H1 (cell line): ENCODE data around the gene IKZF3. TPM values are rescaled to one million over a fixed set of nuclear protein-coding genes. Genes with fewer than 3 reads are reported as not detected.

Source experiments
- CTCF ChIA-PET: fragments of 300-600 bp; sonication (Branson Sonifier 250); formaldehyde crosslinking; loops from one replicate; lab custom pipeline; 2021; ENCODE audit not compliant: partially characterized antibody; lab: Charles Lee
- POLR2A ChIA-PET: fragments of 300-600 bp; sonication (Branson Sonifier 250); formaldehyde crosslinking; loops from one replicate; lab custom pipeline; 2021; ENCODE audit warnings: inconsistent platforms; ENCODE audit not compliant: partially characterized antibody; lab: Charles Lee
- DNase-seq, 2 experiments: peaks; one replicate each; pipeline versions ENCODE4 v3.0.0 to v3.0.0-alpha.2; 2010 to 2022; ENCODE audit warnings: low spot score in 2 of 2, low read depth in 1 of 2, mixed read lengths in 1 of 2
- FAIRE-seq: peaks from 2 replicates; lab custom pipeline; 2011; peaks lifted over from hg19 to GRCh38; lab: Jason Lieb, UNC
- H2AFZ ChIP-seq: 2 replicates; pipeline ENCODE4 v1.8.1; 2012; ENCODE audit warnings: low read length, inconsistent platforms
- H2AK5ac ChIP-seq: 2 replicates; pipeline ENCODE4 v1.6.1; 2013; ENCODE audit warnings: low read depth, low read length
- H2BK120ac ChIP-seq: replicated peaks from 2 replicates; pipeline ENCODE3; 2013; ENCODE audit warnings: low read depth, low read length, inconsistent platforms
- H2BK12ac ChIP-seq: 2 replicates; pipeline ENCODE4 v1.6.1; 2013; ENCODE audit warnings: low read depth, low read length
- H2BK15ac ChIP-seq: 2 replicates; pipeline ENCODE4 v1.6.1; 2013; ENCODE audit warnings: low read length
- H2BK20ac ChIP-seq: 2 replicates; pipeline ENCODE4 v1.6.1; 2013; ENCODE audit warnings: low read length
- H2BK5ac ChIP-seq: 2 replicates; pipeline ENCODE4 v1.6.1; 2013; ENCODE audit warnings: low read depth, low read length
- H3K14ac ChIP-seq: 2 replicates; pipeline ENCODE4 v1.6.1; 2013; ENCODE audit warnings: inconsistent platforms; ENCODE audit not compliant: insufficient read length
- H3K18ac ChIP-seq: 2 replicates; pipeline ENCODE4 v1.6.1; 2013; ENCODE audit warnings: low read length; ENCODE audit errors: extremely low read depth
- H3K23ac ChIP-seq: 2 replicates; pipeline ENCODE4 v1.6.1; 2013; ENCODE audit warnings: inconsistent platforms; ENCODE audit not compliant: insufficient read length
- H3K23me2 ChIP-seq: 2 replicates; pipeline ENCODE4 v1.6.1; 2013; ENCODE audit warnings: low read depth, low read length
- H3K27ac ChIP-seq: 2 replicates; pipeline ENCODE4 v1.6.1; 2011; ENCODE audit warnings: low read depth, low read length, inconsistent platforms
- H3K27me3 ChIP-seq, 4 experiments: replicated peaks in 1 of 4; 1 replicate in 1 of 4; 2 replicates in 3 of 4; pipeline versions ENCODE4 v1.6.1 to v1.8.1; 2011 to 2013; ENCODE audit warnings: low read length in 3 of 4, mild to moderate bottlenecking in 3 of 4, inconsistent platforms in 2 of 4, mixed read lengths in 2 of 4, moderate library complexity in 1 of 4; ENCODE audit not compliant: control insufficient read depth in 3 of 4, insufficient read depth in 3 of 4; ENCODE audit errors: extremely low read depth in 1 of 4
- H3K36me3 ChIP-seq, 4 experiments: 2 replicates each; pipeline versions ENCODE4 v1.6.1 to v1.8.1; 2011 to 2013; ENCODE audit warnings: mild to moderate bottlenecking in 4 of 4, low read length in 3 of 4, moderate library complexity in 2 of 4, control low read depth in 1 of 4, inconsistent platforms in 1 of 4; ENCODE audit not compliant: insufficient read depth in 4 of 4, control insufficient read depth in 2 of 4
- H3K4ac ChIP-seq: replicated peaks from 2 replicates; pipeline ENCODE3; 2013; ENCODE audit warnings: low read length, low read depth, mixed read lengths, inconsistent platforms; ENCODE audit not compliant: insufficient read length
- H3K4me1 ChIP-seq, 4 experiments: replicated peaks in 1 of 4; 1 replicate in 1 of 4; 2 replicates in 3 of 4; pipeline versions ENCODE4 v1.6.1 to v1.8.1; 2011 to 2013; ENCODE audit warnings: low read length in 3 of 4, inconsistent platforms in 2 of 4, mixed read lengths in 1 of 4; ENCODE audit not compliant: insufficient read depth in 4 of 4, control insufficient read depth in 3 of 4
- H3K4me2 ChIP-seq, 2 experiments: 2 replicates each; pipeline versions ENCODE4 v1.6.1 to v1.8.1; 2011 to 2013; ENCODE audit warnings: low read depth in 2 of 2, low read length in 2 of 2, control low read depth in 1 of 2, inconsistent platforms in 1 of 2, mild to moderate bottlenecking in 1 of 2; ENCODE audit not compliant: insufficient read depth in 1 of 2
- H3K4me3 ChIP-seq, 4 experiments: fragments of 200-600, 300-600 bp in 1 of 4; sonication (generic), shearing (Covaris generic), sonication (Bioruptor Twin) in 1 of 4; 2 replicates each; pipeline versions ENCODE4 v1.5.1 to v1.8.1; 2011 to 2016; ENCODE audit warnings: low read length in 4 of 4, low read depth in 3 of 4, control low read depth in 2 of 4, inconsistent platforms in 2 of 4, mild to moderate bottlenecking in 2 of 4, mixed read lengths in 1 of 4, moderate library complexity in 1 of 4; ENCODE audit not compliant: insufficient read depth in 2 of 4; ENCODE audit errors: extremely low read depth in 1 of 4
- H3K56ac ChIP-seq: replicated peaks from 2 replicates; pipeline ENCODE3; 2013; ENCODE audit warnings: low read depth, mild to moderate bottlenecking, mixed read lengths, low read length, inconsistent platforms; ENCODE audit not compliant: insufficient read length
- H3K79me1 ChIP-seq: 2 replicates; pipeline ENCODE4 v1.6.1; 2013; ENCODE audit warnings: low read depth, low read length, control low read depth
- H3K79me2 ChIP-seq, 2 experiments: 2 replicates each; pipeline versions ENCODE4 v1.6.1 to v1.8.1; 2012 to 2013; ENCODE audit warnings: low read length in 2 of 2, mild to moderate bottlenecking in 2 of 2, inconsistent platforms in 1 of 2; ENCODE audit not compliant: insufficient read depth in 2 of 2, control insufficient read depth in 1 of 2
- H3K9ac ChIP-seq, 4 experiments: replicated peaks in 1 of 4; 1 replicate in 1 of 4; 2 replicates in 3 of 4; pipeline versions ENCODE4 v1.6.1 to v1.8.1; 2011 to 2013; ENCODE audit warnings: low read depth in 3 of 4, low read length in 3 of 4, control low read depth in 2 of 4, mild to moderate bottlenecking in 2 of 4, moderate library complexity in 2 of 4, inconsistent platforms in 1 of 4; ENCODE audit errors: extremely low read depth in 1 of 4
- H3K9me3 ChIP-seq, 2 experiments: 2 replicates each; pipeline versions ENCODE4 v1.6.1 to v1.8.1; 2012 to 2013; ENCODE audit warnings: mild to moderate bottlenecking in 2 of 2, moderate library complexity in 2 of 2, control low read depth in 1 of 2, inconsistent platforms in 1 of 2, low read depth in 1 of 2, low read length in 1 of 2, mixed read lengths in 1 of 2; ENCODE audit not compliant: insufficient read depth in 2 of 2
- H4K20me1 ChIP-seq, 2 experiments: replicated peaks in 1 of 2; 2 replicates each; pipeline versions ENCODE3 to v1.8.1; 2011 to 2013; ENCODE audit warnings: inconsistent platforms in 2 of 2, low read length in 2 of 2, mild to moderate bottlenecking in 1 of 2; ENCODE audit not compliant: insufficient read depth in 2 of 2, control insufficient read depth in 1 of 2
- H4K5ac ChIP-seq: 2 replicates; pipeline ENCODE4 v1.6.1; 2013; ENCODE audit warnings: low read length, low read depth, mixed read lengths, inconsistent platforms; ENCODE audit not compliant: insufficient read length
- H4K8ac ChIP-seq: 2 replicates; pipeline ENCODE4 v1.8.0; 2013; ENCODE audit warnings: mild to moderate bottlenecking, moderate library complexity, low read length, inconsistent platforms; ENCODE audit not compliant: insufficient read depth; ENCODE audit errors: extremely low read depth
- H4K91ac ChIP-seq: replicated peaks from 2 replicates; pipeline ENCODE3; 2013; ENCODE audit warnings: low read length, mixed read lengths, inconsistent platforms; ENCODE audit not compliant: insufficient read length
- CEBPB ChIP-seq: IDR thresholded peaks from 2 replicates; pipeline ENCODE4 v1.6.1; 2012; ENCODE audit warnings: low read depth, low read length
- KDM4A ChIP-seq: IDR thresholded peaks from one replicate; pipeline ENCODE4 v1.7.1; 2012; ENCODE audit warnings: low read depth, mild to moderate bottlenecking, moderate library complexity, low read length, inconsistent platforms; ENCODE audit not compliant: severe bottlenecking
- WGBS, 2 experiments: shearing (Covaris generic) in 1 of 2; methylation state at CpG; one replicate each; pipeline versions ENCODE4 v1.1.6 to v1.1.7; 2013 to 2015; ENCODE audit warnings: low lambda C conversion rate in 2 of 2, mixed read lengths in 2 of 2, inconsistent platforms in 1 of 2, low coverage in 1 of 2, missing lambda C conversion rate in 1 of 2; ENCODE audit not compliant: insufficient replicate concordance in 2 of 2, insufficient coverage in 1 of 2, insufficient read length in 1 of 2; ENCODE audit errors: extremely low coverage in 1 of 2, missing lambda C conversion rate in 1 of 2; 5-methylcytosine and 5-hydroxymethylcytosine counted together
- polyA plus RNA-seq, 7 experiments: library from polyadenylated mRNA; depleted of rRNA in 3 of 7; stranded (reverse) in 5 of 7; unstranded in 2 of 7; fragments of >200 nt in 5 of 7; fragments of 200-250 nt in 2 of 7; gene quantifications; 1 replicate in 5 of 7; 2 replicates in 1 of 7; 4 replicates in 1 of 7; pipeline versions ENCODE4 v1.2.1 to v1.2.3, GENCODE V29; 2011 to 2013; ENCODE audit warnings: missing spikeins in 2 of 7, mixed read lengths in 2 of 7
- total RNA-seq: library from RNA; stranded (reverse); fragmentation: NEBNext Ultra II Directional; extraction: Animal tissue kit (Norgen Biotek cat#: 25700); gene quantifications from 2 replicates; pipeline ENCODE4 v1.2.1, GENCODE V29; 2021

IKZF3 gene
- total and polyA plus RNA-seq, 2 of the 8 experiments (the other 6 are each of a cell fraction or from before 2014, with no cell fraction given): 0.23 to 0.56 TPM

GRCh38 chr17:39737206-39737759 is 126.8 kb downstream of the IKZF3 start:
- Histone ChIP-seq H3K18ac (no peak overlapping the region), H3K14ac (no peak overlapping the region), H3K23me2 (peaks cover 23% of the 10 kb centered on the region), H2AK5ac (no peak overlapping the region), H2AFZ (no peak overlapping the region), H3K79me1 (peaks cover 9% of the 10 kb centered on the region), H3K9me3 (no peaks in the 10 kb centered on the region), H2BK20ac (no peak overlapping the region), H3K23ac (no peak overlapping the region), H2BK12ac (0 out of 2 replicates have a peak overlapping the region, but pooled peaks have one; percentile 60), H3K4me3 (peak overlapping the region; percentile 54 to 86 (median 82); a peak in 6 of 8 replicates), H4K20me1 (no peaks in the 10 kb centered on the region), H4K5ac (no peak overlapping the region), H4K91ac (no peak overlapping the region), H3K9ac (no peak overlapping the region), H2BK15ac (no peak overlapping the region), H3K27me3 (no peaks in the 10 kb centered on the region), H3K4me2 (peak overlapping the region; percentile 83 to 96), H3K56ac (no peak overlapping the region), H3K27ac (no peak overlapping the region)
- 45% methylated on average over 7 of the region's 13 CpGs; no CpG with 5 or more reads in 1 of the 2 experiments for WGBS, 2 experiments
- POLR2A ChIA-PET: interaction anchor here (0.6 to 1.3 kb wide), 3 partner anchors 12 to 125 kb away, joined by 4 read pairs; no protein-coding TSS in a partner anchor
- CTCF ChIA-PET: interaction anchor here (0.6 to 1.4 kb wide), 6 partner anchors 13 to 117 kb away, joined by 3 read pairs; no protein-coding TSS in a partner anchor
- FAIRE-seq: no peak
- TF ChIP-seq KDM4A (no peak), CEBPB (no peak)
- TF ChIP-seq, all 59 proteins: peak for 0
- Histone ChIP-seq H2BK5ac (no peak overlapping the region), H4K8ac (no peak overlapping the region), H3K4me1 (peaks cover 5 to 31% (median 23%) of the 10 kb centered on the region in 4 experiments), H3K79me2 (peaks cover 0 to 16% of the 10 kb centered on the region in 2 experiments; a peak in 2 of 4 replicates), H3K4ac (no peak overlapping the region), H3K36me3 (no peaks in the 10 kb centered on the region; a peak in 1 of 8 replicates), H2BK120ac (no peak overlapping the region)
- DNase-seq: no peak
